Stimulated activated CD8-positive, alpha-beta memory T cell treated with anti-CD3 and anti-CD28 coated beads, Interleukin-15, amount 100 ng/mL, for 1 hour (primary cell): Measurements from ENCODE around the gene GATA5.
"Not testable (repeated sequence)": the region's sequence is repeated elsewhere in the genome, so short reads cannot be mapped to it uniquely, and the experiment has no call there.

Source experiments
- DNase-seq: peaks from one replicate; pipeline ENCODE4 v3.0.0-alpha.2; 2020; ENCODE audit warnings: low read depth

GATA5 gene

DNA sequence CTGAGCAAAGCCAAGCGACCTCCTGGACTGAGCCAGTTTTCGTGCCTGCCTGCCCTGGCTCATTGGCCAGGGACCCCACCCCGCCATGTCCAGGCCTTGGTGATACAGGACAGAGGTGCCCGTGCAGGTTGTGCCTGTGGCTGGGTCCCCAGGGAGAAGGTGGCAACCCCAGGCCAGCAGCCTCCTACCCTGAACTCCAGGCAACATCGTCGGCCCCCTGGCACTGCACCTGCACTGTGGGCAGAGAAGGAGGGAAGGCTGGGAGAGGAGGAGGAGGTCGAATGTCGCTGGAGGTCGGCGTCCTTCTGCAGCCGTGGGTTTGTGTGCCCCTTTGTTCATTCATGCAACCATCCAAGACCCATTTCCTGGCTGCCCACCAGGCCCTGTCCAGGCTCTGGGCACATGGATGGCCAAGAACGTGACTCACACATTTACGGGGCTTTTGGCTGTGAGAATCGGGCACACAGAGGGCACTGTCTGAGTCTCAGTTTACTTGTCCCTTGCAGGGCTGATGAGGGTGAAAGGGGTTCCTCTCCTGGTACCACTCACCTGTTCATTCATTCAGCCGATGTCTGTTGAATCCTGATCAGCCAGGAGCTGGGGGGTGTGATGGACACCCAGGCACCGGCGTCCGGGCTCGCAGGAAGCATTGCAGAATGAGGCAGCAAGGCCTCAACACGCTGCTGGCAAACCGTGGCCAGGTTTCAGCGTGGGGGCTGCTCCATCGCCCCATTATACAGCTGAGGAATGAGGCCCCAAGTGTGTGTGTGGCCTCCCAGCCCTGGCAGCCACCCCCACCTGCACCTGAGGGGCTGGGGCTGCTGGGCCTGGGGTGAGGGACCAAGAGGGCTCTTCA lies 46.1 kb downstream of the GATA5 start:
- DNase-seq: no peak

GRCh38 chr20:62428396-62429295 lies 47.1 kb downstream of the GATA5 start:
- DNase-seq: no peak

GRCh38 chr20:62428002-62428372 lies 47.8 kb downstream of the GATA5 start:
- no peak for DNase-seq

DNA sequence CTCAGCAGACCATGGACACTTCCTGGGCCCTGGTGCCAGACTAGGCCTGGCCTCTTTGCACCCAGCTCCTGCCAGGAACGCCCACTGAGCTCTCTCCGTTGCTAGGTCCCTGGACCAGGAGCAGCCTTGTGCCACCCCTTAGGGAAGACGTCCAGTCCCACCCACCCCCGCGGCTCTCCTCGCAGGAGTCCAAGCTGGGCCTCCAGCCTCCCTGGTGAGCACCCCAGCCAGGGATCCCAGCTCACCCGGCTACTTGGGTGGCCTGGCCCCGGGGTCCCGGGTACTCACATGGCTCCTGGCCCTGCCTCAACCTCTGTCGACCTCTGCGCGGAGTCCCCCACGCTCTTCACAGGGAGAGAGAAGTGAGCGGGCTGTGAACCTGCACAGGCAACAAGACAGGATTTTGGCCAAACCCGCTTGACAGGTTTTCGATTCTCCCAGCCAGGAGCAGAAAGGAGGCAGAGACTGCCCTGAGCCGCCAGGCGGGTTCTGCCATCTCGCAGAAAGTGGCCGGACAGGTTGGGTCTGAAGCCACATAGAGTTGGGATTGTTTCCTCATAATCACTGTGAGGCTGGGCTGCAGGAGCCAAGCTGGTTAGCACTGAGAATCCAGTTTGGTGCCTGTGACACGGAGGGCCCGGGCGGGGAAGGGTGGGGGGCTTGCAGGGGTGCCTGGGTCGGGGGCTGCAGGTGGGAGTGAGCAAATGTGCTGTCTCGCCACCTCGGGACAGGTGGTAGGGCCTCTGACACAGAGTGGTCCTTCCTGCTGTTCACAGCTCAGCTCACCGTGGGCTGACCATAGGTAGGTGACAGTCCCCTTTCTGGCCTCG lies 48.4 kb downstream of the GATA5 start, which contains the start of gene RBBP8NL:
Gene RBBP8NL, minus strand, starts transcription at position 368 of the 830 bp plus-strand sequence. CDS start 7,892 bp downstream, outside the sequence.
- DNase-seq: no peak

- no peak for DNase-seq
Observed at GRCh38 chr20:62426699-62427131, 49.1 kb downstream of the GATA5 start.

GRCh38 chr20:62426059-62426348 lies 49.8 kb downstream of the GATA5 start:
- DNase-seq: not testable (repeated sequence)

DNA sequence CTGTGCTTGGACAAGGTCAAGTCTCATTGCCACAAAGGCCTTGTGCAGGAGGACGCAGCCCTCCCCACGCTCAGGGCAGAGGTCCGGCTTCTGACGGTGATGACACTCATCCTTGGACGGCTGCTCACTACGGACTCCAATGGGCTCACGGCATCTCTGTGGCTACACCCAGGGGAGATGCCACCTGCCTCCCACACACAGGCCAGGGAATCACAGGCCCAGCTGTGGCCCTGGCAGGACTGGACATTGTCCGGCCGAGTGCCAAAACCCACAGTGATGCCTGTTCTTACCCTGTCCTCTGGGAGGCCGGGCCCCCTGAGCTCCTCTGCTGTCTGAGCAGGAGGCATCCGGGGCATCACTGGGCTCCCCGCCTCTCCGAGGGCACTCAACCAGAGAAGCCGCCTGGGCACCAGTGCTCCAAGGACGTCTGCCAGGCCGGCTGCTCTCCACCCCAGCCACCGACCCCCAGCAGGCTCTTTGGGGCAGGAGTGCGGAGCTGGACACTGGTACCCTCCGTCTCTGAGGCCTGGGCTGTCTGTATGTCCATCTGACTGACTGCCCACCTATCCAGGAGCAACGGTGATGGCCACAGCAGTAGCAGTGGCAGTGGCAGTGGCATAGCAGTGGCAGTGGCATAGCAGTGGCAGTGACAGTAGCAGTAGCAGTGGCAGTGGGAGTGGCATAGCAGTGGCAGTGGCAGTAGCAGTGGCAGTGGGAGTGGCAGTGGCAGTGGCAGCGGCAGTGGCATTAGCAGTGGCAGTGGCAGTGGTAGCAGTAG lies 50.3 kb downstream of the GATA5 start:
- no peak for DNase-seq

- no peak for DNase-seq
Observed at GRCh38 chr20:62424249-62425107, 51.3 kb downstream of the GATA5 start.

DNA sequence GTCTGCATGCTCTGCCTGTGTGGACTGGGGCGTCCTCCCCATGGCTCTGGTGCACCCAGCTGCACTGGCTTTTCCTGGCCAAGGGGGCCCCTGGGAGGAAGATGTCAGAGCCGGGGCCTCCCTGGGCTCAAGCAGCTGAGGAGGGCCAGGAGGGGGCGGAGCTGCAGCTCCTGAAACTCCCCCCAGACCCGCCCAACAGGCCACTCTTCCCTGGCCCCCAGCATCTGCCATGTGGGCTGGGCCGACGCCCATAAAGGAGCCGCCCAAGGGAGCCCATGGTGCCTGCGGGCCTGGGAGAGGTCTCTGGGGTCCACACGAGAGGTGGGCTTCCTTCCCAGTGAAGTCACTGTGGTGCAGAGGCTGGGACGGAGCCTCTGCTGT lies 52.5 kb downstream of the GATA5 start:
- DNase-seq: no peak

GRCh38 chr20:62422636-62423325 lies 53.0 kb downstream of the GATA5 start:
- no peak for DNase-seq

- no peak for DNase-seq
Observed at GRCh38 chr20:62421716-62421990, 54.1 kb downstream of the GATA5 start.

DNA sequence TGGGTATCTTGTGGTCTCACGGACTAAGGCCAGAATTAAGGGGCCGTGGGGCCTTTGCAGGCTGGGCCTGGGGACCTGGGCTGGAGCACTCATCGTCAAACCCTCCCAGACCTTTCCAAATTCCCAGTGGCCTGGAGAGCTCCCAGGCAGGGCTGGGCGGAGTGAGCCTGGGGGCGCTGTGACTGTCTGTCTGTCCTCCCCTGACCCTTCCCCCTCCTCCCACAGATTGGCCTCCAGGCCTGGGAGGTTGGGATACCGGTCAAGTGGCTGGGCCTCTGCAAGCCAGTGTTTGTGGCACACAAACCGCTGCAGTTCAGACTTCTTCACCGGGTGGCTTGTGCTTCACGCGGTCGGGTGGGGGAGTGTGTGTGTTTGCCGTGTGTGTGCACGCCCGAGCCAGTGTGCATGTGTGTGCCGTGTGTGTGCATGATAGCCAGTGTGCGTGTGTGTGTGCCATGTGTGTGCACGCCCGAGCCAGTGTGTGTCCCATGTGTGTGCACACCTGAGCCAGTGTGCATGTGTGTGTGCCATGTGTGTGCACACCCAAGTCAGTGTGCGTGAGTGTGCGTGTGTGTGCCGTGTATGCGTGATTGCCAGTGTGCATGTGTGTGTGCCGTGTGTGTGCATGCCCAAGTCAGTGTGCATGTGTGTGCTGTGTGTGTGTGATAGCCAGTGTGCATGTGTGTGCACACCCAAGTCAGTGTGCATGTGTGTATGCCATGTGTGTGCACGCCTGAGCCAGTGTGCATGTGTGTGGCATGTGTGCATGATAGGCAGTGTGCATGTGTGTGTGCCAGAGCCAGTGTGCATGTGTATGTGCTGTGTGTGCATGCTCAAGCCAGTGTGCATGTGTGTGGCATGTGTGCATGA lies 54.7 kb downstream of the GATA5 start:
- no peak for DNase-seq

DNA sequence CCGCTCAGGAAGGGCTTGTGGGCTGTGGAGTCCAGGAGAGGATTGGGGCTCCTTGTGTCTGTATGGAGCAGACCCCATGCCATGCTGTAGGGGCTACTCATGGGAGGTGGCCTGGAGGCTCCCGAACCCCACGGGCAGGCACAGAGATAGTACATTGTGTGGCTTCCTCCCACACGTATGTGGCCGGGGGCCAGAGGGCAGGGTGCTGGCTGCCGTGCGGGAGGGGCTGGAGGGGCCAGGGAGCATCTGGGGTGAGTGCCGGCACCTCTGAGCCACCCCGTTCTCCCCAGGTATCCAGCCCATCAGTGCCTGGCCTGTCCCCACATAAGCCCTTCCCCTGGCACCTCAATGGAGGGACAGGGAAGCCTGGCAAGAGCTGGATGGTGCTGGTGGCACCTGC lies 56.0 kb downstream of the GATA5 start:
- DNase-seq: no peak

DNA sequence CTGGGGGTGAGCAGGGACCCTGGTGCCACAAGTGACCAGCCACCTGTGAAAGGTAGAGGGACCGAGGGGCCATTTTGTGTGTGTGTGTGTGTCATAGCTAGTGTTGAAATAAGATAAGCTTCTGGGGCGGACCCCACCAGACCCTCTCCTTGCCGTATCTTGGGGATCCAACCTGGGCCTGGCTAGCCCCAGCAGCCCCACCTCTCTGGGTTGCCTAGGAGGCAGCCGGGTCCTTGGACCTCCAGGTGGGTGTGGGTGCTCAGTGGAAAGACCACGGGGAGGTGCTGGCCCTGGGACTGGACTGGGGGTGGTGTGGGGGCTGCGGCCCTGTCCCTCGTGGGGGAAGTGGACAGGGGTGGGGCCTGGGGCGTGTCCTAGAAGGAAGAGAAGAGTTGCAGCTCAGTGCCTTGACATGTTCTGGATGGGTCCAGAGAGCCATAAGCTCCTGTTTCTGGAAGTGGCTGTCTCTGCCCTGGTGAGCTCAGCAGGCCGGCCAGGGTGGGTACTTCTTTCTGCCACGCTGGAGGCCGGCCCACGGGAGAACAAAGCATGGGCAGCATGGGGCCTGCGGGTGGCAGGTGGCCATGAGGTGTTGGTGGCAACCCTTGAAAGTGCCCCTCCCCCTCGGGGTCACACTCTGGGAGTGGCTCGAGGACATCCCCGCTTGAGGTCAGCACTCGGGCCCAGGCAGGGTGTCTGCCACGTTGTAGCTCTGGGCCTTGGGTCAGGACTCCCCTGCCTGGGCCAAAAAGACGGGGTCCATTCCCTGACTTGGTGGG lies 56.9 kb downstream of the GATA5 start:
- DNase-seq: no peak

DNA sequence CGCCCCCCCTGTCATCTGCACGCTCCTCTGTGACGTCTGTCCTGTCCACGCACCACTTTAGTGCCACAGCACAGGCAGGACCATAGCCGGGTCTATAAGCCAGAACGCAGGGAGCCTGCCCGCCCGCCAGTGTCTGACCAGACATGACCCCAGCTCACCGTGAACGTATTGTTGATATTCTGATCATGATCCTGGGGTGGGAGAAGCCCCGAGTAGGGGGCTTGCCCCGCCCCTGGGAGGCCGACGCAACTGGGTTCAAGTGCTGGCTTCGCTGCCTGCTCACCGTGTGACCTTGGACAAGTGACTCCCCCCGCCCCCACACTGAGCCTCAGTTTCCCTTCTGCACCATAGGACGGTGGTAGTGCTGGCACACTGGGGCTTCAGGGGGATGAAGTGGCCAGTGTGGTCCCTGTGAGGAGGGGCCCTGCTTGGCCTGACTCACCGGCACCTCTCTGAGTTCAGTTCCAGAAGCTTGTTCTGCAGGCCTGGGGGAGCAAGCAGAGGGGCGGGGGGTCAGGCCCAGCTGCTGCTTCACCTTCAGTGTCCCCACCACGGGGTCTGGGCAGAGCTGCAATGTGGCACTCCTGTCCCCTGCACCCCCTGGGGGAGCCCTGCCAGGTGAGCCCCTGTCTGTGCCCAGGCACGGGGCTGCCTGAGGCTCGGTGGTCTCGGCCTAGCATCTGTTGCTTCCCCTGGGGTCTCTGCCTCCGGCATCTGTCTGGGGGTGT lies 57.6 kb downstream of the GATA5 start:
- DNase-seq: no peak

DNA sequence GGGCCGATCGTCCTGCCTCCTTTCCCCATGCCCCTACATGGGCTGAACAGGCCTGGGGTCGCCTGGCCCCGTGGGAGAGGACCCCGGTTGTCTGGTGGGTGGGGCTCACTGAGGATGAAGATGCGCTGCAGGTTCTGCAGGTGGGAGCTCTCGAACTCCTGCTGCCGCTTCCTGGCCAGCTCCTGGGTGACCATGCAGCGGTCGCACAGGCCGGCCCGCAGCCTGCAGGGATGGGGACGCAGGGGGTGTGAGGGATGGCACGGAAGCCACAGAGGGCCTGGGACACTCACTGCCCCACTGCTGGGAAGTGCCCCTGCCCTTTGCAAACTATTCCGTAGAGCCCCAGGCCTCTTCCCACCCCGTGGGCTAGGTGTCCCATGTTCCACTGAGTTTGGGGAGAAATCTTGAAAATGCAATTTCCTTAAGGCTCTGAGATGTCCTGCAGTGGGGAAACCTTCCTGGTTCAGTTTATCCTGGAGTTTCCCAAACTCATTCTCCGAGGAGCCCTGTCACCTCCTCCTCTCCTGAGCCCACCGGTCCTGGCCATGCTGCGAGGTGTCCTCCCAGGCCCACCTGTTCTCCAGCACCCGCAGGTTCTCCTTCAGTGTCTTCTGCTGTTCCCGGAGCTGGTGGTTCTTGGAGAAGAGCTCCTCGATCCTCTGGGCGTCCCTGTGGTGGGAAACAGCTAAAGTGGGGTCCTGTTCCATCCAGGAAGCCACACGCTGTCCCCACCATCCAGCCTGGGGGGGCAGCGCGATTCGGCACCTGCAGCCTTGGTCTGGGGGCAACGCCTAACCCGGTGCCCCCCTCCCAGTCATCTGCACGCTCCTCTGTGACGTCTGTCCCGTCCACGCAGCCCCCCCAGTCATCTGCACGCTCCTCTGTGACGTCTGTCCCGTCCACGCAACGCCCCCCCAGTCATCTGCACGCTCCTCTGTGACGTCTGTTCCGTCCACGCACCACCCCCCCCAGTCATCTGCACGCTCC lies 58.9 kb downstream of the GATA5 start:
- no peak for DNase-seq
